Tibial nerve (tissue), 3 donors: ENCODE measurements around the gene PRELID1.

Experiments
- POLR2A ChIP-seq, 2 donors: fragments of 450-650 bp; IDR thresholded peaks; one replicate each; pipeline ENCODE4 v1.6.1; 2017; ENCODE audit warnings: antibody characterized with exemption in 2 of 2, mild to moderate bottlenecking in 2 of 2, moderate library complexity in 2 of 2
- TF ChIP-seq, protein P1 (sequence below), 5 experiments: fragments of 200-600 bp in 3 of 5; fragments of 450-650 bp in 2 of 5; sonication (generic) in 3 of 5; IDR thresholded peaks; one replicate each; pipeline ENCODE4 v1.5.1; 2016 to 2019; ENCODE audit warnings: antibody characterized with exemption in 5 of 5, mild to moderate bottlenecking in 3 of 5, moderate library complexity in 2 of 5

DNA sequence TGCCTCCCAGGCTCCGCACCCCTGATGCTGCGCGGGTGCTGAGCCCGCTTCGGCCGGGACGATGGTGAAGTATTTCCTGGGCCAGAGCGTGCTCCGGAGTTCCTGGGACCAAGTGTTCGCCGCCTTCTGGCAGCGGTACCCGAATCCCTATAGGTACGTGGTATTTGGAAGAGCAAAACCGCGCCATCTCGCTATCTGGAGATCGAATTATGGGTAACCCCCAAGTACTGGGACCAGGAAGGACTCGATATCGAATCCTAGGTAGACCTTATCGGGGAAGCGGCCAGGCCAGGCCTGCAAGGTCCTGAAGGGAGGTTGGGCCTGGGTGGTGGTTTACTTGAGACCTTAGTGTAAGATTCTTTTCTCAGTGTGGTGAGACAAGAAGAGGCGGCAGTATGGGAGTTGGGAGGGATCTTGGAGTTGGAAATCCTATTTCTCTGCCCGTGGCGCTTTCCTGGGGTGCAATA is 359 bp downstream of the PRELID1 start:
- TF ChIP-seq POLR2A (IDR thresholded peaks at IDR 0.05) = peak in 1 of 2 donors; percentile 25
- TF ChIP-seq, protein P1, sequence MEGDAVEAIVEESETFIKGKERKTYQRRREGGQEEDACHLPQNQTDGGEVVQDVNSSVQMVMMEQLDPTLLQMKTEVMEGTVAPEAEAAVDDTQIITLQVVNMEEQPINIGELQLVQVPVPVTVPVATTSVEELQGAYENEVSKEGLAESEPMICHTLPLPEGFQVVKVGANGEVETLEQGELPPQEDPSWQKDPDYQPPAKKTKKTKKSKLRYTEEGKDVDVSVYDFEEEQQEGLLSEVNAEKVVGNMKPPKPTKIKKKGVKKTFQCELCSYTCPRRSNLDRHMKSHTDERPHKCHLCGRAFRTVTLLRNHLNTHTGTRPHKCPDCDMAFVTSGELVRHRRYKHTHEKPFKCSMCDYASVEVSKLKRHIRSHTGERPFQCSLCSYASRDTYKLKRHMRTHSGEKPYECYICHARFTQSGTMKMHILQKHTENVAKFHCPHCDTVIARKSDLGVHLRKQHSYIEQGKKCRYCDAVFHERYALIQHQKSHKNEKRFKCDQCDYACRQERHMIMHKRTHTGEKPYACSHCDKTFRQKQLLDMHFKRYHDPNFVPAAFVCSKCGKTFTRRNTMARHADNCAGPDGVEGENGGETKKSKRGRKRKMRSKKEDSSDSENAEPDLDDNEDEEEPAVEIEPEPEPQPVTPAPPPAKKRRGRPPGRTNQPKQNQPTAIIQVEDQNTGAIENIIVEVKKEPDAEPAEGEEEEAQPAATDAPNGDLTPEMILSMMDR (IDR thresholded peaks at IDR 0.05) = no peak
